GM18870 (cell line): ENCODE data around the gene HECTD2.

ENCODE experiments used
- ATAC-seq: cut with Tn5 transposase; IDR thresholded peaks from one replicate; pipeline ENCODE4 v1.9.1; 2021; ENCODE audit warnings: moderate library complexity; ENCODE audit not compliant: unreplicated experiment

HECTD2 gene

DNA sequence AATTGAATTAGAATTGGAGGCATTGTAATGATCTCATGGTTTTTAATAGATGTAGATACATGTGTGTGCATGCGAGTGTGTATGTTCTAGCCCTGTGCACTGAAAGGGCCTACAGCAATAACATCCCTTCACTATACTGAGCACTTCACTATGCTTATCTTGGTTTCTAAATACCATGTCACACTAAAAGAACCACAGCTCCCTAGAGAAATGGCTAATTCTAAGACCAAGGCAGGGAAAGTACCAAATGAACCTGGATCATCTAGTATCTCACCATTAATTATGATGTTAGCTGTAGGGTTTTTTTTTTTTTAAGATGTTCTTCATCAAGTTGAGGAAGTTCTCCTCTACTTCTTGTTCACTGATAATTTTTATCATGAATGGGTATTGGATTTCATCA is 55.1 kb downstream of the HECTD2 start:
- ATAC-seq = no peak

DNA sequence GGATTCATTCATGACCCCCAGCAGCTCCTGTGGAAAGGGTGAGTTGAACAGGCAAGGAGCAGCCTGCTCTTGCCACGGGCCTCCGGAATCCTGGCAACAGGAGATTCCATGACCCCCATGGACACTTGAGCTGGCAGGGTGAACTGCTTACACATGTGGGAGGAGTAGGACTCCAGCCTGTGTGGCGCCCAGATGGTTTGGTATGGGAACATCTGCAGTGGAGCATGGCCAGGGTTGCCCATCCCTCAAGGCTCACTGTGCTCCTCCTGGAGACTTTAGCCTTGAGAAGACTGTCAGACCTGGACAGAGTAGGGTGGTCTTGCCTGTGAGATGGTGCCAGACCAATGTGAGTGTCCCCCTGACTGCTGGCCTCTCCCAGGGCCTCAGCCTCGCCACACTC is 57.0 kb downstream of the HECTD2 start:
- ATAC-seq = no peak

DNA sequence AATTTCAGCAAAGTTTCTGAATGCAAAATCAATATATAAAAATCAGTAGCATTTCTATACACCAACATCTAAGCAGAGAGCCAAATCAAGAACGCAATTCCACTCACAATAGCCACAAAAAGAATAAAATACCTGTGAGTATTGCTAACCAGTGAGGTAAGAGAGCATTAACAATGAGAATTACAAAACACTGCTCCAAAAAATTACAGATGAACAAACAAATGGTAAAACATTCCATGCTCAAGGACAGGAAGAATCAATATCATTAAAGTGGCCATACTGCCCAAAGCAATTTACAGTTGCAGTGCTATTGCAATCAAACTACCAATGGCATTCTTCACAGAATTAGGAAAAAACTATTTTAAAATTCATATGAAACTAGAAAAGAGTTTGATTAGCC is 61.5 kb downstream of the HECTD2 start:
- ATAC-seq = no peak

DNA sequence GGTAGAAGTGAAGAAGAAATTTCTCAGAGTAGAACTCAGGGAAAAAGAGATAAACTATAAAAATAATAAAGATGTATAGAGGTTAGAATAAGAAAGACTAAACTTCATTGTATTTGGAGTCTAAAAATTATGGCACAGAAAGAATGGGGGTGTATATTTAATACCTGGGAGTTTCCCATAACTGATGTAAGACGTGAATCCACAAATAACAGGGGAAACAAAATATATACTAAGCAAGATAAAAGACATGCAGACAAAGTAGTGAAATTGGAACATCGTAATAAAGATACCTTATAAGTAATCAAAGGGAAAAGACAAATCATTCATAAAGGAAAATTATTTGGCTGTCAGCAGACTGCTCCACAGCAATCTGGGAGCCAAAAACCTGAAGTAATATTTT is 62.8 kb downstream of the HECTD2 start:
- ATAC-seq = no peak

DNA sequence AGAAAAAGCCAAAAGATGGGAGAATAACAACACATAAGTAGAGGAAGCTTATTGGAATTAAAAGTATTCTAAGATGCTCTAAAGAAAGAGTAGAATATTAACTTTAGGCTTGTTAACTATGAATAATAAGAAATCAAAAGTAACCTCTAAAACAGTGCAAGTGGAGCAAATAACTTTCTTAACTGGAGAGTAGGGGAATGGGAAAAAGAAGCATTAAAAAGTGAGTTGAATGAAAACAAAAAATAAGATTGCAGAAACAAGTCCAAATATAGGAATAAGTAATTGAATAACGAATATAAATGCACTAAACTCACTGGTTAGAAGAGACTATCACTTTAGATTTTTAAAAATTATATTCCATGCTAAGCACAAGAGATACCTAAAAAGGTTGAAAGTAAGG is 63.9 kb downstream of the HECTD2 start:
- ATAC-seq = no peak

DNA sequence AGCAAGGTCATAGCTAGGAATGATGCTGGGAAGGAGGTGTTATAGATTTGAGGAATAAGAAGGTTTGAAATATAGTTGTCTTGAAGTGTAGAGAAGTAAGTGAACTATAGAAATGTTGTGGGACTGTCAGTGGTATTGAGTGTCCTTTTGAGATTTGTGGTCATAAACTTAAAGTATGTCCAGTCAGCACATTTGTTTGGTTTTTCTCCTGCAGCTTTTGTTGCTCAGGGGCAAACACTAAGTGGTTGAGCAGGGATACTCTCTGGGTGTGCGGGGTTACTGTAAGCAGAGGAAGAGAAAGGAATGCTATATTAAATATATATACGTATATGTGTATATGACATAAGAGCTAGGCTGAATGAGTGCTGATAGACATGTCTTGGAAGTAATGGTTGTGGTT is 67.1 kb downstream of the HECTD2 start:
- no peak for ATAC-seq

DNA sequence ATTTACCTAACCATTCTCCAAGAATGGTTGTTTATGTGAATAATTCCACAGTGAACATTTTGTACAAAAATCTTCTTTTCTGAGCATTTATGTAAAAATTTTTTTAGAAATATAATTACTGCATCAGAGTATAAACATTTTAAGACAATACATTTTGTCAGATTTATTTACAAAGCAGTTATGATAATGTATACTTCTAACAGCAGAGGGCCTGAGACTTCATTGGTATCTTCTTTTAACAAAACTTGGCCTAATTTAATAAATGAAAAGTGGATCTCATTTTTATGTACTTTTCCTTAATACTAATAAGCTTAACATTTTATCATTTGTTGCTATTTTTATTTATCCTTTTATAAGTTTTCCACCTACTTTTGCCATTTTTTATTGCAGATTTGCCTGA is 69.4 kb downstream of the HECTD2 start:
- ATAC-seq = no peak

DNA sequence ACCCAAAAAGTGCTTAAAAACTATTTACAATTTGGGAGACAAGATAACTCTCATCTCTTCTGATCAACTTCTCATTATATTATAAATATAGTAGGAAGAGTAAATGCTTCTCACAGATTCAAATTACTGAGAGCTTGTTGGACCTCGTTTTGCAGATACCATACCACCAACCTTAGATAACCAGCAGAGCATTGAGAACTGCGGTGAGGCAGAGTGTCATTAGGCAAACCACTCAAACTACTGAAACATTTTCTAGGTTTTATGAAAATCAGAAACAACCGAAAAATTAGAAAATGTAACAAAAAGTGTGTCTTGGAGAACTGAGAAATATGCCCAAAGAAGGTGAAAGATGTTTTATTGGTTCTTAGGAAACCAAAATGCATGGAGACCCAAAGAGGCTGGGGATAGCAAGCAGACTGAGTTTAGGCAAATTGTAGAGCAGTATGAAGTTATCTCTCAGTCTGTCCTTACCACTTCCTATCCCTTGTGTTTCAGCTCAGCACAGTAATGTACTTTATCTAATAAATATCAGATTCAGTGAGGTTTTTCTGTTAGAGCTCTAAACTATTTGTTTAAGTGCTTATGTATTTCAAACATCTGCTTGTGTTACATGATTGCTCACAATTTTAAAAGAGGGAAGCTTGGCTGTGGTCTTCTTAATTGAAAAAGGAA is 77.9 kb downstream of the HECTD2 start:
- ATAC-seq = no peak

DNA sequence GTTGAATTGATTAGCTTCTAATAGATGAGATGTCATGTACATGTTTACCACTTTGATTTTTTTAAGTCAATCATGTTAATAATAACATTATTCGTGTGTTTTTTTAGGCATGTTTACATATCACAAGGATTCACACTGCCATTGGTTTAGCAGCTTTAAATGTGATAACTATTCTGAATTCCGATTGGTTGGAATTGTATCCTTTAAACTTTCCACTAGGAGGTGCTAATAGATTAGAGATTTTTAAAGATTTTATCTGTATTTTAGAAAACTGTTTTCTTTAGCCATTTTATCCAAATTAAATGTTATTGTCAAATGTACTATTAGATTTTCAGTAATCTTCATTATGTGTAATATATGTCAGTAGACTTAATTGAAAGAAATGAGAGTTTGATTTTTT is 83.2 kb downstream of the HECTD2 start:
- no peak for ATAC-seq

DNA sequence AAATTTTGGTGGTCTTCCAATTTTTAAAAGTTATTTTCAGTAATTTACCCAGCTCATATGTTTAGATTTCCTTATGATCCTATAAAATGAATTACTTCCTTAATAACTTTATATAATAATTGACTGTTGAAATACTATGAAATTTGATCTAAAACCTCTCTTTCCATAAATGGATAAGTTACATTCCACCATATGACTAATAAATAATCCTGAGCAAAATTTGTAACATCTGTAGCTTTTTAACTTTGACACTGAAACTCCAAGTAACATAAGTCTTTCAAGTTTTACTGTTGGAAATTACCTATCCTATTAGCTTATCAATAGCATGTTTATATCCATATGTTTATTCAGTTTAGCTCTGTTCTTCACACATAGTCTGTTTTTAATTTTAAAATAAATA is 85.3 kb downstream of the HECTD2 start:
- no peak for ATAC-seq

DNA sequence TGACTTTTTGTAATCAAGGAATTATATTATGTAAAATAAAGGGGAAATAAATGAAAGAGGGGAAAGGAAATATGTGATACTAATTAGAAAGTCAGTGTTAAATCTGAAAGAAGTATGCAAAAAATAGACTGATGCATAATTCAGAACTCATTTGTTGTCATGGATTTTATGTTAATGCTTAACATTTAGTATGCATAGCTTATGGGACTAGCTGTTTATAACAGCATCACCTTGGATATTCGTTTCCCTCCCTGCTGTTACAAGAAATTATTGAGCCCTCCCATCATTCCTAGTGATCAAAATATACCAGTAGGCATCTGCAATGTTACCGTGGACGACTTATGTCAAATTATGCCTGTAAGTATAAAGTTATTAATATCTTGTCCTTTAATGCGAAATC is 85.9 kb downstream of the HECTD2 start:
- no peak for ATAC-seq

DNA sequence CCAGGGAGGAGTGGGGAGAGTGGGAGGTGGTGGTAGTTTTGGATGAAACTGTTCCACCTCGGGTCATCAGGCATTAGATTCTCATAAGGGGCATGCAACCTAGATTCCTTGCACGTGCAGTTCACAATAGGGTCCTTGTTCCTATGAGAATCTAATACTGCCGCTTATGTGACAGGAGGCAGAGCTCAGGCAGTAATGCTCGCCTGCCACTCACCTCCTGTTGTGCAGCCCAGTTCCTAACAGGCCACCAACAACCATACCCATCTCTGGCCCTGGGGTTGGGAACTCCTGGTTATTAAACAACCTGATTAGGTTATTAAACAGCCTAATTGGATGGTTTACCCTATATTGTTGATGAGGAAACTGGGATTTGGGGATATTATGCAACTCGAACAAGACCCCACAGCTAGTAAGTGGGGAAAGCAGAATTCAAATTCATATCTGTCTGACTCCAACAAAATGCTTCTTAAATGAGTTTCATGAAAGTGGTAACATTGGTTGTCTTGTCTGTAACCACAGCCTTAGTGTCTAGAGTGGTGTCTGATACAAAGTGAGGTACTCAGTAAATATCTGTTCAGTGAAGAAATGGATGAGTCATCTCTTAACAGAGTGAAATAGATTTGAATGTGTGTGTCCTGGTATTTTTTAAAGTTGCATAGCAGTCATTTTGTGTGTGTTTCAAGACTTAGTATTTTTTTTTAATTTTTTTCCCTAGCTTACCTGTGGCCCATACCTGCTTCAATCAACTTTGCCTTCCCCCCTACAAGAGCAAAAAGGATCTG is 101.6 kb downstream of the HECTD2 start:
- ATAC-seq = no peak

DNA sequence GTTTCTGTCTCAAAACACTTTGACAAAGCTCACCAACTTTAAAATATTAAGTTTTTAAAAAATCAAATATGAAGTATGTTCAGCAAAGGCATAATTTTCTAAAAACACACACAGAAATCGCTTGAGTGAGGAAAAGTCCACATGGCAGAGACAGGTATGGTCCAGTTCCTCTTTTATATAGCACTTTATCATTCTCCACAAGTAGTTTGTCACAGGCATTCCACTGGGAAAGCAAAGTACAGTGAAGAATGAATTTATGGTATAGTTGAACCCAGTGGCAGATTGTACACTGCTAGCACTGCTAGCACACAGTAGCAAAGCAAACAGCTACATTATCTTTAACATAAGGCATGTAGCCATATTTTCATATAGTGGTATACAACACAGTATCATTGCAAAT is 102.3 kb downstream of the HECTD2 start:
- no peak for ATAC-seq

DNA sequence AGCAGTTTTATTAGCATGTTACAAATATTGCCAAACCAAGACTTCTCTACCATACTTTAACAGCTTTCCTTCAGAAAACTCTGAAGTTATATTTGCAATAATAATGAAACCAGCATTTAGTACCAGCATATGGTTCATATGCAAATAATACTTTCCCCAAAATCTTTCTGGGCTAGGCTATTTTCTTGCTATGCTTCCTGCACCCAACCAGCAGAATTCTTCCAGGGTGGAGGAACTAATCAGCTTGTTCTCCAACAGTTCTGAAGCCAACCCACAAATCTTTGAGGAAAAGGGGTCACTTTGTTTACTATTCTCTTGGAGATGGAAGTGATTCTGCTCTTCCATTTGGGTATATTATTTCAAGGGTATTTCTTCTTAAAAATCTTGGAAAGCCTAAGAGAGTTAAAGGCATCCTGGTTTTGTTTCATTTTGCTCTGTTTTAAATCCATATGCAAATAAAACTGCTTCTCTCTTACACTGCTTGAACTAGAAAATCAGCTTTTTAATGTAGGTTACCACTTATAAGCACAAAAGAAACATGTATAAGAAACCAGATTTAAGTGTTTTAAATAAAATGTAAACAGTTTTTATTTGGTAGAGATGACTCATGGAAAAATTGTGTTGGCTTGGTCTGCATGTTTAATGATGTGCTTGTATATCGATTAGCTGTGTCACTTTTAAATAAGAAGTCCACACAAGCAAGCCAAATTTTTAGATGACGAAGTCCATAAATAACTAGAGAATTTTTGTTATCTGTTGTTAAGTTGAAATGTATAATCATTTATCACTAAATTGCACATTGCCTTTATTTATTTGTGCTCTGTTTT is 103.7 kb downstream of the HECTD2 start:
- ATAC-seq = no peak

DNA sequence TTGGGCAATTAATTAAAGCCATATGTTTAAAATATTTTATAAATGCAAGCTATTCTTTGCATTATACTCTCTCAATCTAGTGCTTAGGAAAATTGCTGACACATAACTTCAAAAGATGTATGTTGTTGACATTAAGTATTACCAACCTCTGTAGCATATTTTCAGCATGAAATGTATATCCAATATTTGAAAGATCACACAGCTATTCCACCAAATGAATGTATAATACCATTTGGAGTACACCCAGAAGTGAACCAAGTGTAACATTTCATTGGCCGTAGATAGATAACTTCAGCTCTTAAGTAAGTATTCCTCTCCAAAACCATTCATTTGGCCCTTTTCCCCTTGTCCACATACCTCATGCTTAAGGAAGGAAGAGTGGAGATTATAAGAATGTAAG is 104.6 kb downstream of the HECTD2 start:
- ATAC-seq = no peak

DNA sequence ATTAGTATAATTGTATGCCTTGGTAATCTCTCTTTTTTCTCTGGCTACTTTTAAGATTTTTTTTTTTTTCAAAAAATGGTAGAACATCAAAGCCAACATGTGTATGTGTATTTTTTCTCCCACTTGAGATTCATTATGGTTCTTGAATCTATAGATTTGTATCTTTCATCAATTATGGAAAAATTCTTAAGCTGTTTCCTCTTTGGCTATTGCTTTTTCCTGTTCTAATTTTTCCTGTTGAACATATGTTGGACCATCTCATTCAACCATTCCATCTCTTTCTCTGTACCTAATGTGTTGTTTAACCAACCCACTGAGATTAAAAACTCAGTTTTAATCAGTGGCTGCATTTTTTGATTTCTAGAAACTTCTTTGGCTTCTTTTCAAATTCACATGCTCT is 107.2 kb downstream of the HECTD2 start:
- no peak for ATAC-seq

DNA sequence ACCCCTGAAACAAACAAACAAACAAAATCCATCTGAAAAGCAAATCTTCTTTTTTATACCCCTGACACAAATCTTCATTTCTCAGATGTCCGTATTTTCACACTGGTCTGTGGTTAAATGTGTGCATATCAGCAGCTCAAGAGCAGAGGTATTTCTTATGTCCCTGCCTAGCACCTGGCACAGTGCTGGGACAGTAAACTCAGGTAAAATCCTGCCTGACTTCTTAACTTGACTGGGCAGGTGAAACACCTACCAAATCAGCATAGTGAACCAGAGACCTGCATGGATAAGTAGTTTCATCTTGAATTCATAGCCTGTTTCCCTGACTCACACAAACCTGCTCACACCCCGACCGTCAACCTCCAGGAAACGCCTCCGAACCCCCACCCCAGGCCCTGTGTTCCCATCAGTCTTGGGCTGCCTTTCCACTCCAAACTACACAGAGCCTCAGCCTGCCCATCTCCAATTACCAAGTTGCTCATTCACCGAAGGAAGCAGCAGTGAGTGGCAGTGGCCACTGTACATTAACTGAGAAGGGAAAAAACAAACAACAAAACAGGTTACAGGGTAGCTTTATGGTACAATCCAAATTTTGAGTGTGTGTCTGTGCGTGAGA is 109.9 kb downstream of the HECTD2 start:
- ATAC-seq = no peak

DNA sequence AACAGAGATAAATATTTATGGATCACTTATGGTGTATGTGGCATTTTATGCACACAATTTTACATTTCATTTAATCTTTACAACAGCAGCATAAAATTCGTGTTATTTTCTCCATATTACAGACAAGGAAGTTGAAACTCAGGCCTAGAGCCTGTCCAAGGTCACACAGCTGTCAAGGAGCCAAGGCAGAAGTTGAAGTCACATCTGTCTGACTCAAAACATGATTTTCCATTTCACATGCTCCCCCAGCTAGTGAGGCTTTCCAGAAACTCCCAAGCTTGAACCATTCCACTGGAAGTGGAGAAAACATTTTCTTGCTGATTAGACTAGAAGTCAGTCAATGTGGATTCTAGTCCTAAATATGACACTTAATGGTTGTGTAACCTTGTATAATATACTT is 110.5 kb downstream of the HECTD2 start:
- ATAC-seq = no peak

DNA sequence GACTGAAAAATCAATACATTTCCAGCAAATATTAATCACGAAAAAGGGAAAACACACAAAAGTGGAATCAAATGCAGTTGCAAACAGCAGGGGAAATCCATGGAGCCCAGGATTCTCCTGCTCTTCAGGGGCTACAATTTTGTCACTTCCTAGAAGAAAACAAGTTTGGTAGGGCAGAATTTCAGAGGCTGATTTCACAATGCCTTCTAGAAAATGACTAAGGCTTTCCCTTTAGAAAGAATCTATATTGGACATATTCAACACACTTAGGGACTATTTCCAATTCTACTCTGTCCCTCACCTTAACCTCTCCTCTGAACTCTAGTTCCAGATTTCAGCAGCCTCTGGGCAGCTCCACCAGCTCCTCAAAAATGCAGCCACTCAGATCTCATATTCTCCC is 111.3 kb downstream of the HECTD2 start:
- ATAC-seq = no peak

DNA sequence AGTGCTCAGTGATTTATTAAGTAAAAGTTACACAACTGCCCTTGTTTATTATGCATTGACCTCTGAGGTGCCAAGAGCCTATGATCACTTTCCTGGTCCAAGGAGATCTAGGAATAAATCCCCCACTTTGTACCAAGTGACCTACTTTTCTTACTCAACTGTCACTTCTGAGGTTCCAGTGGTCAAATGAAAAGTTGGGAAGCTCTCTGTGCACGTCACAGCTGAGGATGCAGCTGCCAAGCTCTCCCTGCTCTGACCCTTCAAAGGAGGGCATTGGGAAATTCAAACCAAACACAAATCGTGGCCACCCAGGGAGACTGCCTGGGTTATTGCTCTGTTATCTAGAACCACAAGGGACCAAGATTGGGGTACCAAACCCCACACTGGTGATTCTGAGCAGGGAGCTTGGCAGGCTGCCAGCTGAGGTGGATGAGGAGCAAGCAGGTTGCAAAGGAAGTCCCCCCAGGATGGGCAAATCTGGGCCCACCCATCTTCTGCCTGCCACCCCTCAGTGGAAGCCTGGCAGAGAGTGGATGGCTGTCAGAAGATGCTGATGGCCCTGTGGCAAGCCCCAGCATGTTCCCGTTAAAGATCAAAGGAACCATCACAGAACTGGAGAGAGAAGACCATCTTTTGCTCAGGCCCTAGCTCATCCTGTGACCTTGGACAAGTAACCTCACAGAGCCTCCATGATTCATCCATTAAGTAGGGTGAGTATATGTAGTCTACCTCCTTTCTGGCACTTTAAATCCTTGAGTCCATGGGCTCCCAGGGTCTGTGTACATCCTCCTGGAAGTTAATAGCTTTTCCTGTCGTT is 116.0 kb downstream of the HECTD2 start:
- ATAC-seq = no peak

DNA sequence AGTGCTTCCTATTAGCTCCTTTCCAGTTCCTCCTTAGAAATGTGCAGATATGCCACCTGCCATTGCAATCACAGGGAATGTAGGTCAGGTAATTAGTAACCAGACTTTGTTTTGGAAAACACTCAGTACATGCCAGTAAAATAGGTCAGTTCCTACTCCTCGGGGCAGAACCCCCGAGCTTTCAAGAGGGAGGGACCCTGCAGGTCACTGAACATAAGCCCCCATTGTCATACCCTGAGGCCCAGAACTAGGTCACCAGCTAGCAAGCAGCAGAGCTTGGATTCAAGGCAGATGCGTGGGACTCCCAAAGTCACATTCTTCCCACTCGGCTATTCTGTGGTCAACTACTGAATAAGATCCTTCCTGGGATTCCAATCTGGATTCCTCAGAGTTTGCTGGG is 117.9 kb downstream of the HECTD2 start:
- no peak for ATAC-seq
